GM06990 (cell line): ENCODE measurements around the gene LRRC7.

Source experiments
- DNase-seq: peaks from one replicate; pipeline ENCODE4 v3.0.0-alpha.2; 2011; ENCODE audit not compliant: insufficient read length; ENCODE audit errors: extremely low read depth
- H3K27me3 ChIP-seq: replicated peaks from 2 replicates; pipeline ENCODE4 v1.6.0; 2011; ENCODE audit warnings: low read length; ENCODE audit not compliant: control insufficient read depth, insufficient read depth
- H3K36me3 ChIP-seq: 2 replicates; pipeline ENCODE4 v1.5.1; 2011; ENCODE audit warnings: low read length; ENCODE audit not compliant: control insufficient read depth, insufficient read depth
- H3K4me3 ChIP-seq: replicated peaks from 2 replicates; pipeline ENCODE4 v1.5.1; 2011; ENCODE audit warnings: low read depth, mild to moderate bottlenecking, control low read depth, low read length
- TF ChIP-seq, protein P1 (sequence below): IDR thresholded peaks from 2 replicates; pipeline ENCODE4 v1.5.1; 2011; ENCODE audit warnings: low read length, control low read depth, mild to moderate bottlenecking, inconsistent platforms; ENCODE audit not compliant: insufficient read depth, poor library complexity, severe bottlenecking

LRRC7 gene

DNA sequence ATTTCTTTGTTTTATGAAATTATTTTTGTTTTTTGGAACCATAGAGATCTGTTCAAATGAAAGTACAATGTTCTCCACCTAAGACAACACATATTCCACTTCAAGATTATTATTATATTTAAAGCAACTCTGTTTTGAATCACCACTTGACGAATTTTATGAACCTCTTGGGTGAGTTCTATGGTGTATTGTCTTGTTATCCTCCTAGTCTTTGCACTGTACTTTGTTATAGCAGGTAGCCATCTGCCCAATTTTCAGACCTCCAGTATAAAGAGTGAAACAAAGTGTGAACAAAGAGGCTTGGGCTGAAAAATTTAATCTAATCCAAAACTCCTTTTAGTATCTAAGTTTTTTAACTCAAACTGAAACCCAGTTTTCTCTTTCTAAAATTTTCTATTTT is 71.0 kb downstream of the LRRC7 start:
- TF ChIP-seq, protein P1, sequence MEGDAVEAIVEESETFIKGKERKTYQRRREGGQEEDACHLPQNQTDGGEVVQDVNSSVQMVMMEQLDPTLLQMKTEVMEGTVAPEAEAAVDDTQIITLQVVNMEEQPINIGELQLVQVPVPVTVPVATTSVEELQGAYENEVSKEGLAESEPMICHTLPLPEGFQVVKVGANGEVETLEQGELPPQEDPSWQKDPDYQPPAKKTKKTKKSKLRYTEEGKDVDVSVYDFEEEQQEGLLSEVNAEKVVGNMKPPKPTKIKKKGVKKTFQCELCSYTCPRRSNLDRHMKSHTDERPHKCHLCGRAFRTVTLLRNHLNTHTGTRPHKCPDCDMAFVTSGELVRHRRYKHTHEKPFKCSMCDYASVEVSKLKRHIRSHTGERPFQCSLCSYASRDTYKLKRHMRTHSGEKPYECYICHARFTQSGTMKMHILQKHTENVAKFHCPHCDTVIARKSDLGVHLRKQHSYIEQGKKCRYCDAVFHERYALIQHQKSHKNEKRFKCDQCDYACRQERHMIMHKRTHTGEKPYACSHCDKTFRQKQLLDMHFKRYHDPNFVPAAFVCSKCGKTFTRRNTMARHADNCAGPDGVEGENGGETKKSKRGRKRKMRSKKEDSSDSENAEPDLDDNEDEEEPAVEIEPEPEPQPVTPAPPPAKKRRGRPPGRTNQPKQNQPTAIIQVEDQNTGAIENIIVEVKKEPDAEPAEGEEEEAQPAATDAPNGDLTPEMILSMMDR, result no peak

DNA sequence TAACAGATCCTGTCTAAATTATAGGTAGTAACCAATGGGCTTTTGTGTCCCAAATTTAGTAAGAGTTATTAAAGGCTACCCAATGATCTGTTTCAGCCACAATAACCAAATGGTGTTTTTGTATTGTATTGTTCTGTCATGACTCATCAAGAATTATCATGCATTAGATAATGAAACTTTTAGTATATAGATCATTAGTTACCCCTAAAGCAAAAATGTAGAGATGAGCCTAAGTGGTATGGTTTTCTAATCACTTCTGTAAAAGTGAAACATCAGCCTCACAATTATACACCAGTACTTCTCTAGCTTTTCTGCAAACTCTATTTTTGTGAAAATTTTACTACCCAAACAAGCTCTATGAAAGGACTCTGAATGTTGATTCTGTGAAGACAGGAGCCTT is 71.4 kb downstream of the LRRC7 start:
- no peak for DNase-seq
- TF ChIP-seq, protein P1, result no peak
- no peak overlapping the region for H3K4me3 ChIP-seq
- H3K27me3 ChIP-seq, result no peaks in the 10 kb centered on the region
- H3K36me3 ChIP-seq, result no peaks in the 10 kb centered on the region

More for the DNA sequence above, 71.0 kb downstream of the LRRC7 start:
- DNase-seq, result no peak
- Histone ChIP-seq H3K4me3 (no peak overlapping the region), H3K36me3 (no peaks in the 10 kb centered on the region), H3K27me3 (no peaks in the 10 kb centered on the region)

DNA sequence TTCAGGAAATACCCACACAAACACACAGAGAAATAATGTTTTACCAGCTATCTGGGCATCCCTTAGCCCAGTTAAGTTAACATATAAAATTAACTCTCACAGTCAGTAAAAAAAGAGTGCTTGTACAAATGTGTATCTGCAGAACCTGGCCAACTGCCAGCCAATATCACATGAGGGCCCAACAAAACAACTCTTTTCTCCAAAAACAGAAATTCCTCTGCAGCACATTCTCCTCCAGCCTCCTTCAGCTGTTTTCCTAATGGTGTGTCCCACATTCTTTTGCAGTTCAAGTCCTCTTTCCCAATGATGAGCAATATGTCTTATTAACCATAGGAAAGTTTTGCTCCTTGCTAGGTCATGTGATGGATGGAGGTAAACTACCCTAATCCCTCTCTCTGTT is 75.5 kb downstream of the LRRC7 start:
- Histone ChIP-seq H3K36me3 (no peaks in the 10 kb centered on the region), H3K27me3 (no peaks in the 10 kb centered on the region), H3K4me3 (no peak overlapping the region)
- no peak for DNase-seq
- TF ChIP-seq, protein P1, result no peak

DNA sequence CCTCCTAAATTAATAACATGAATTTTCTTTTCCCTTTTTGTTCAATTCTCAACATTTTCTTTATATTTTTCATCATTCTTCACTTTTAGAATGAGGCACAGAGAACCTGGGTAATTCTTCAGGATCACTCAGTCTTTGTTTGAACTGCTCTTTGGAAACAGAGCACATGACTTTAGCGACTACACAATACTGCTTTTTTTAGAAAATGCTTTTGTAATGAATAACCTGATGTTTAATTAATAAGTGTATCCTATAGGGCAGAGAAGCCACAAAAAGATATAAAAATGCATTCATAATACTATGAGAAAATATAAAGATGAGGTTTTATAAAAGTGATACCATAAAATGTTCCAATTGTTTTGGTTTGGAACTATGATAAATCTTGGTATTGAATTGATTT is 77.8 kb downstream of the LRRC7 start:
- Histone ChIP-seq H3K4me3 (no peak overlapping the region), H3K27me3 (no peaks in the 10 kb centered on the region), H3K36me3 (no peaks in the 10 kb centered on the region)
- TF ChIP-seq, protein P1, result no peak
- no peak for DNase-seq

DNA sequence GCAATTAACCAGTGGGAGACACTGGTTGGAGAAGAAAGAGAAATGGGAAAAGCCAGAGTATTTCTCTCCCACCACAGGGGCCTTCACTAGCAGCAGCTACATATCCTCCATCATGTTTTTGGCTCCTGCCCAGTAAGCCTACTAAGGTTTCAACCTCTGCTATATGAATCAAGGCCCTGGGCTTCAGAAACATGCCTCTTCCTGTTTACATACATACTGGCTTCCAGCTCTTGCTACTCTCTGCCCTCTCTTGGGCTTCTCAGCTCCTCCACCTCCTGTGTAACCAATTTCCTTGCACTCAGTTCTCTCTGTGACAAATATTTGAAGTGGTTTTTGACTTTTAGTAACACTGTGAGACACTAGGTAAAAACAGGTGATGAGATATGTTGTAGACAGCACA is 80.8 kb downstream of the LRRC7 start:
- Histone ChIP-seq H3K36me3 (no peaks in the 10 kb centered on the region), H3K4me3 (no peak overlapping the region), H3K27me3 (no peaks in the 10 kb centered on the region)
- TF ChIP-seq, protein P1, result no peak
- DNase-seq, result no peak

DNA sequence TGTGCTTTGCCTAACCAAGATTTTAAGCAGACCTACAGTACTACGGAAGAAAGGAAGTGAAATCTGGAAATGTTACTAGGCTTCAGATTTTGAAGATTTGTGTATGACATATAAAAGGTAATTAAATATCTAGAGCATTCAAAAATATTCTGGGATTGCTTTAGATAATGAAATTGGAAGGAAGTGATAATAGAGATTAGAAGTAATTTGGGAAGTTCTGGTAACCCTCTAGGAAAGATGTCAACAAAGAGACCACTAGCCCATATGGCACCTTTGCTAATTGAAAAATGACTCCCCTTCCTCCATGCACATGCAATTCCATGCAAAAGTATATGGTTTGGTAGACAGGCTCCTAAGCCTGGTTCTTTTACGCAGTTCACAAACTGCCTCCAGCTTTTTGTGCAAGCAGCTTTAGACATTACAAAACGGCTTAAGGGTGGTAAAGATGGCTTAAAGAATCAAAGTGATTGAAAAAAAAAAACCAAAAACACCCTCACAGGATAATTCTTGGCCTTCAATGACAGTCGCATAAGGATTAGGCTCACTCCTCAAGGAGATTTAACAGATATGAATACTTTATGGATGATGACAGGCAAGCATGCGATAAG is 81.8 kb downstream of the LRRC7 start:
- no peak overlapping the region for H3K4me3 ChIP-seq
- DNase-seq, result no peak
- TF ChIP-seq, protein P1, result no peak
- H3K27me3 ChIP-seq, result no peaks in the 10 kb centered on the region
- no peaks in the 10 kb centered on the region for H3K36me3 ChIP-seq
